Gastroesophageal sphincter (tissue), 4 donors: ENCODE measurements around the gene MRPS18A. TPM values are rescaled to one million over a fixed set of nuclear protein-coding genes. Genes with fewer than 3 reads are reported as not detected.
A peak's percentile ranks its signal among the peaks of the same experiment; 100 is the strongest.
"Not testable (repeated sequence)": the region's sequence is repeated elsewhere in the genome, so short reads cannot be mapped to it uniquely, and the experiment has no call there.

Source experiments
- ATAC-seq: fragments of 150-250 bp; one replicate; pipeline ENCODE4 v1.9.1; 2016; ENCODE audit warnings: mild to moderate bottlenecking, moderate library complexity
- H3K27ac ChIP-seq, 4 donors: fragments of 200-600 bp; sonication (generic) in 3 of 4; 1 replicate in 3 of 4; 2 replicates in 1 of 4; pipeline ENCODE4 v1.5.1; 2016 to 2019
- H3K27me3 ChIP-seq: fragments of 200-600 bp; sonication (generic); one replicate; pipeline ENCODE4 v1.5.1; 2019
- H3K36me3 ChIP-seq, 2 donors: fragments of 200-600 bp; sonication (generic); one replicate each; pipeline ENCODE4 v1.5.1; 2019; ENCODE audit warnings: control low read depth in 1 of 2
- H3K4me1 ChIP-seq, 3 donors: fragments of 200-600 bp; sonication (generic); 1 replicate in 2 of 3; 2 replicates in 1 of 3; pipeline ENCODE4 v1.5.1; 2016 to 2019; ENCODE audit warnings: control low read depth in 2 of 3
- H3K4me3 ChIP-seq, 2 donors: fragments of 200-600 bp; sonication (generic); one replicate each; pipeline ENCODE4 v1.5.1; 2019; ENCODE audit warnings: mild to moderate bottlenecking in 1 of 2, moderate library complexity in 1 of 2
- H3K9me3 ChIP-seq, 3 donors: fragments of 200-600 bp; sonication (generic); one replicate each; pipeline ENCODE4 v1.5.1; 2017 to 2019; ENCODE audit warnings: control low read depth in 2 of 3
- EP300 ChIP-seq: sonication (generic); formaldehyde crosslinking; IDR thresholded peaks from one replicate; pipeline ENCODE4 v1.6.1; 2017; ENCODE audit warnings: antibody characterized with exemption, mild to moderate bottlenecking
- POLR2A ChIP-seq, 2 donors: fragments of 450-650 bp; IDR thresholded peaks; one replicate each; pipeline ENCODE4 v1.6.1; 2017; ENCODE audit warnings: antibody characterized with exemption in 2 of 2, mild to moderate bottlenecking in 2 of 2, moderate library complexity in 1 of 2
- POLR2AphosphoS5 ChIP-seq: sonication (generic); formaldehyde crosslinking; IDR thresholded peaks from one replicate; pipeline ENCODE4 v1.6.1; 2017; ENCODE audit warnings: antibody characterized with exemption
- WGBS, 2 donors: methylation state at CpG; one replicate each; pipeline ENCODE4 v1.1.5; 2018; ENCODE audit warnings: low coverage in 1 of 2; 5-methylcytosine and 5-hydroxymethylcytosine counted together
- total RNA-seq, 4 donors: library from RNA; depleted of rRNA; stranded (reverse); fragments of >200 nt; gene quantifications; one replicate each; pipeline ENCODE4 v1.1.0, GENCODE V29; 2016
- TF ChIP-seq, protein P1 (sequence below), 4 experiments: fragments of 200-600 bp in 2 of 4; fragments of 450-650 bp in 2 of 4; sonication (generic) in 1 of 4; IDR thresholded peaks; one replicate each; pipeline ENCODE4 v1.5.1; 2017 to 2019; ENCODE audit warnings: antibody characterized with exemption in 4 of 4, mild to moderate bottlenecking in 2 of 4, moderate library complexity in 2 of 4

MRPS18A gene
- total RNA-seq, 4 donors from 2014 or later = 36.3 to 47.3 (median 38.6) TPM

DNA sequence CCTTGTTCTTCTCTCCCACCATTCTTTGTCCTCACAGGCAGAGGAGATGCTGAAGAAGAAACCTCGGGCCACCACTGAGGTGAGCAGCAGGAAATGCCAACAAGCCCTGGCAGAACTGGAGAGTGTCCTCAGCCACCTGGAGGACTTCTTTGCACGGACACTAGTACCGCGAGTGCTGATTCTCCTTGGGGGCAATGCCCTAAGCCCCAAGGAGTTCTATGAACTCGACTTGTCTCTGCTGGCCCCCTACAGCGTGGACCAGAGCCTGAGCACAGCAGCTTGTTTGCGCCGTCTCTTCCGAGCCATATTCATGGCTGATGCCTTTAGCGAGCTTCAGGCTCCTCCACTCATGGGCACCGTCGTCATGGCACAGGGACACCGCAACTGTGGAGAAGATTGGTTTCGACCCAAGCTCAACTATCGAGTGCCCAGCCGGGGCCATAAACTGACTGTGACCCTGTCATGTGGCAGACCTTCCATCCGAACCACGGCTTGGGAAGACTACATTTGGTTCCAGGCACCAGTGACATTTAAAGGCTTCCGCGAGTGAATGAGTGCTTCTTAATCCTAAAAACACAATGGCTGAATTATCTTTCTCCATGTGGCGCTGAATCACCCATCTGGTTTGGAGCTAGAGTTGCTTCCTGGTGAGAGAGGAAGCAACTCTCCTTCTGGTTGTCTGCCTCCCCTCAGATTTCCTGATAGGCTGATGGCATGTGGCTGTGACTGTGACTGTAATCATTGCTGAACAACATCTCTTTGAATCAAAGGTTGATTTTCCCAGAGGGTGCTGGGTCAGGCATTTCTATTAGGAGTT, 47.4 kb downstream of the MRPS18A start:
- ATAC-seq = no peak
- H3K4me1 ChIP-seq = peaks cover 0 to 53% (median 24%) of the 10 kb centered on the region in 3 donors
- H3K9me3 ChIP-seq = no peaks in the 10 kb centered on the region
- H3K4me3 ChIP-seq = no peak overlapping the region
- TF ChIP-seq, protein P1, sequence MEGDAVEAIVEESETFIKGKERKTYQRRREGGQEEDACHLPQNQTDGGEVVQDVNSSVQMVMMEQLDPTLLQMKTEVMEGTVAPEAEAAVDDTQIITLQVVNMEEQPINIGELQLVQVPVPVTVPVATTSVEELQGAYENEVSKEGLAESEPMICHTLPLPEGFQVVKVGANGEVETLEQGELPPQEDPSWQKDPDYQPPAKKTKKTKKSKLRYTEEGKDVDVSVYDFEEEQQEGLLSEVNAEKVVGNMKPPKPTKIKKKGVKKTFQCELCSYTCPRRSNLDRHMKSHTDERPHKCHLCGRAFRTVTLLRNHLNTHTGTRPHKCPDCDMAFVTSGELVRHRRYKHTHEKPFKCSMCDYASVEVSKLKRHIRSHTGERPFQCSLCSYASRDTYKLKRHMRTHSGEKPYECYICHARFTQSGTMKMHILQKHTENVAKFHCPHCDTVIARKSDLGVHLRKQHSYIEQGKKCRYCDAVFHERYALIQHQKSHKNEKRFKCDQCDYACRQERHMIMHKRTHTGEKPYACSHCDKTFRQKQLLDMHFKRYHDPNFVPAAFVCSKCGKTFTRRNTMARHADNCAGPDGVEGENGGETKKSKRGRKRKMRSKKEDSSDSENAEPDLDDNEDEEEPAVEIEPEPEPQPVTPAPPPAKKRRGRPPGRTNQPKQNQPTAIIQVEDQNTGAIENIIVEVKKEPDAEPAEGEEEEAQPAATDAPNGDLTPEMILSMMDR (IDR thresholded peaks at IDR 0.05) = no peak
- TF ChIP-seq POLR2A (IDR thresholded peaks at IDR 0.05) (no peak), POLR2AphosphoS5 (no peak), EP300 (no peak)
- no peaks in the 10 kb centered on the region for H3K27me3 ChIP-seq
- H3K27ac ChIP-seq = no peak overlapping the region
- H3K36me3 ChIP-seq = peaks cover 0 to 60% of the 10 kb centered on the region in 2 donors
- 88 to 97% methylated on average over 5 to 17 of the region's 21 CpGs for WGBS, 2 donors

DNA sequence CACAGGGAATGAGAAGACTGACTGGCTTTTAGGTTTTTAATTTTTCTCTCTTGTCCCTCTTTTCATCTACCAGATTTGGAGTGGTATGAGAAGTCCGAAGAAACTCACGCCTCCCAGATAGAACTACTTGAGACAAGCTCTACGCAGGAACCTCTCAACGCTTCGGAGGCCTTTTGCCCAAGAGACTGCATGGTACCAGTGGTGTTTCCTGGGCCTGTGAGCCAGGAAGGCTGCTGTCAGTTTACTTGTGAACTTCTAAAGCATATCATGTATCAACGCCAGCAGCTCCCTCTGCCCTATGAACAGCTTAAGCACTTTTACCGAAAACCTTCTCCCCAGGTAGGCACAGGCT, 51.3 kb downstream of the MRPS18A start:
- peak overlapping the region; percentile 76 to 94 (median 90) for H3K27ac ChIP-seq
- H3K27me3 ChIP-seq = no peaks in the 10 kb centered on the region
- TF ChIP-seq, protein P1 (IDR thresholded peaks at IDR 0.05) = no peak
- TF ChIP-seq EP300 (no peak), POLR2A (IDR thresholded peaks at IDR 0.05) (no peak), POLR2AphosphoS5 (no peak)
- H3K36me3 ChIP-seq = peaks cover 0 to 44% of the 10 kb centered on the region in 2 donors
- ATAC-seq = no peak
- peak overlapping the region; percentile 89 to 90 for H3K4me3 ChIP-seq
- WGBS, 2 donors = 5 to 30% methylated on average over 4 to 7 of the region's 7 CpGs
- no peaks in the 10 kb centered on the region for H3K9me3 ChIP-seq
- H3K4me1 ChIP-seq = peaks cover 0 to 51% (median 24%) of the 10 kb centered on the region in 3 donors

DNA sequence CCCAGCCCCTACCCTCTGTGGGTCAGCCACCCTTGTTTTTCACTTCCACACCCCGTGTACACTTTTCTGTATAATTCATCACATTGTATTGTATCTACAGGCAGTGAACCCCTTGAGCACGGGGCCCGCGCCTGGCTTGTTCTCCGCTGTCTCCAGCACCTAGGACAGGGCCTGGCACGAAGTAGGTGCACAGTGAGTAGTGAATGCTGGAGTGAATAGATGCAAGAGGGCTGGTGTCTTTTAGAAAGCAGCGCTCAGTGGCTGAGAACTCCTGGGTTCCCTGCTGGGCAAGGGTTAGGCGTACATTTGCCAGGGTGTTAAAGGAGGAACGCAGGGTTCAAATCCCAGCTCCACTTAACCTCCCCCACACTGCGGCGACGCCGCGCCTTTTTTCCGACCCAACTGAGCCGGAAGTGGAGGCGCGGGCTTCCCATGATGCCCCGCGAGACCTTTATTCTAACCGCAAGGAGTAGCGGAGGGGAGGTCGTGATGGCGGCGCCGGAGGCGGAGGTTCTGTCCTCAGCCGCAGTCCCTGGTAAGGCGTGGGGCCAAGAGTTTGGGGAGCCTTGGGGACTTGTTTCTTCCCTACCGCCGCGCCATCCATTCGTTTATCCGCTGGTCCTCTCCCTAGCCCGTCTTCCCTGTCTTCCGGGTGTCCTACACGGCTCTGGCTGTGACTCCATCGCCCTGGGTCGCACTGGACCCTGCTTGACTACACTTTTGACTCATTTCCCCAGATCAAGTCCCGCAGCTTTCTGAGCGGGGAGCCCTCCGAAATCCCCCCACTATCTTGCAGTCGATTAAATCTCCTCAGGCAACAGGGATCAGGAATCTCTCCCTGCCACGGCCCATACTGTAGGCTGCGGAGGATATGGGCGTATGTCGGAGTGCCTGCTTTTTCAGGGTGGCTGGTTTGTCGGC, 51.9 kb downstream of the MRPS18A start, which contains the start of gene MAD2L1BP:
Gene MAD2L1BP, plus strand, starts transcription at position 454 of the 921 bp plus-strand sequence. Its CDS starts 36 bp downstream, at position 490.
- 4 to 6% methylated on average over 6 to 32 of the region's 48 CpGs for WGBS, 2 donors
- TF ChIP-seq, protein P1 (IDR thresholded peaks at IDR 0.05) = peak in 1 of 4 experiments; percentile 27
- TF ChIP-seq EP300 (no peak), POLR2A (IDR thresholded peaks at IDR 0.05) (peak; percentile 62 to 76), POLR2AphosphoS5 (peak; percentile 88)
- Histone ChIP-seq H3K27me3 (no peaks in the 10 kb centered on the region), H3K36me3 (peaks cover 0 to 38% of the 10 kb centered on the region in 2 donors), H3K4me3 (peak within 1 kb of the TSS; percentile 89 to 90), H3K9me3 (no peaks in the 10 kb centered on the region), H3K27ac (peak within 1 kb of the TSS; percentile 76 to 94 (median 90)), H3K4me1 (peaks cover 0 to 53% (median 24%) of the 10 kb centered on the region in 3 donors)
- ATAC-seq = peak; percentile 85

DNA sequence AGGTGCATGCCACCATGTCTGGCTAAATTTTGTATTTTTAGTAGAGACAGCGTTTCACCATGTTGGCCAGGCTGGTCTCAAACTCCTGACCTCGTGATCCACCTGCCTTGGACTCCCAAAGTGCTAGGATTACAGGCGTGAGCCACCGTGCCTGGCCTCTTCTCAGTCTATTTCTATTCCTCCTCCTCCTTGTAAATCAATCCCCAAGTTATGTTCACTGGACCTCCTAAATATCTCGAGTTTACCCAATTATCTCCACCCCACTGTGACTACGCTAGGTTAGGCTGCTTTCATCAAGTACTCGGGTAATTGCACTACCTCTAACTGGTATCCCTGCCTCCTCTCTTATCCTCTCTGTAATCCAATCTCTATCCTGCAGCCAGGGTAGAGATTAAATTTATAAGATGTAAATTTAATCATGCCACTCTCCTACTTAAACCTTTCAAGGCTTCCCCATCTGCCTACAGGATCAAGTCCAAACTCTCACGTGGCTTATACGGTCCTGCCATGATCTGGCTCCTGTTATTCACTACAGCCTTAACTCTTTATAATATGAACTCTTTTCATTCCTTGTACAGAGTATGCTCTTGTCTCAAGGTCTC, 52.8 kb downstream of the MRPS18A start:
- 67 to 73% methylated on average over 8 to 9 of the region's 9 CpGs for WGBS, 2 donors
- Histone ChIP-seq H3K36me3 (peaks cover 0 to 29% of the 10 kb centered on the region in 2 donors), H3K27ac (peak overlapping the region in 2 of 4 donors; percentile 88 to 92), H3K9me3 (no peaks in the 10 kb centered on the region), H3K4me3 (no peak overlapping the region), H3K27me3 (no peaks in the 10 kb centered on the region), H3K4me1 (peaks cover 0 to 53% (median 27%) of the 10 kb centered on the region in 3 donors)
- no peak for ATAC-seq
- TF ChIP-seq, protein P1 (IDR thresholded peaks at IDR 0.05) = no peak
- TF ChIP-seq POLR2A (IDR thresholded peaks at IDR 0.05) (no peak), EP300 (no peak), POLR2AphosphoS5 (no peak)

DNA sequence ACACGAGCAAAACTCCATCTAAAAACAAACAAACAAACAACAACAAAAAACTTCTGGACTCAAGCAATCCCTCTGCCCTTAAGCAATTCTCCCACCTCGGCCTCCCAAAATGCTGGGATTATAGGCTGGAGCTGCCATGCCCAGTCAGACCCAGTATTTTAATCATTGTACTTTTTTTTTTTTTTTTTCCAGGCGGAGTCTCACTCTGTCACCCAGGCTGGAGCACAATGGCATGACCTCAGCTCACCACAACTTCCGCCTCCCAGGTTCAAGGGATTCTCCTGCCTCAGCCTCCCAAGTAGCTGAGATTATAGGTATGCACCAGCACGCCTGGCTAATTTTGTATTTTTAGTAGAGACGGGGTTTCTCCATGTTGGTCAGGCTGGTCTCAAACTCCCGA, 54.6 kb downstream of the MRPS18A start:
- H3K9me3 ChIP-seq, H3K27me3 ChIP-seq, H3K27ac ChIP-seq, H3K4me3 ChIP-seq, ATAC-seq: not testable (repeated sequence)
- peaks cover 0 to 13% of the 10 kb centered on the region in 2 donors for H3K36me3 ChIP-seq
- 82 to 89% methylated on average over 3 to 7 of the region's 7 CpGs for WGBS, 2 donors
- H3K4me1 ChIP-seq = peaks cover 0 to 44% (median 16%) of the 10 kb centered on the region in 3 donors
